ENCODE measurements around the gene EHD4.

DNA sequence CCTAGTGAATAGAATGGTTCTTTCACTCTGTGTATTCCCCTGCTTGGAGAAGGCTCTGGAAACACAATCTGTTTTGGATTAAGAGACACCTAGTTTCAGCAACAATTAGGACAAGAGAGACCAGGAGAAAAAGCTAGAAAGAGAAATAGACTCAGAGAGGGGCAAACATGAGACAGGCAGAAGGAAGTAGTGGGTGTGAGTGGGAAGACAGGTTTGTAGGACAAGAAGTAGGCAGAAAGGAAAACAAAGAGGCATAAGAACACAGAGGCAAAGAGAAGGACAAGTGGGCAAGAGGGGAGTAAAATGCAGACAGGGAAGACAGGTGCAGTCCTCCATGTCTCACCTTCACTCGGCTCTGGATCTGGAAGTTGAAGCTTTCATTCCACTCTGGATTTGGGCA is 35.0 kb upstream of the EHD4 start:
- TF ChIP-seq EZH2 (IDR thresholded peaks at IDR 0.05; ENCODE audit: borderline replicate concordance, low read length) (no peak), CTCF (IDR thresholded peaks at IDR 0.05; ENCODE audit: low read length) (no peak)
